SHP77 treated with DMSO at 0.1 percent for 48 hours (cell line): Measurements from ENCODE around the gene NLGN2.

Experiments
- DNase-seq: peaks from one replicate; lab custom pipeline; 2025; lab: John Stamatoyannopoulos, UW

NLGN2 gene

GRCh38 chr17:7392696-7393612, 14.7 kb upstream of the NLGN2 start:
- no peak for DNase-seq

- no peak for DNase-seq
Measured at GRCh38 chr17:7393613-7394451, 13.8 kb upstream of the NLGN2 start.

- peak; percentile 80 for DNase-seq
Measured at GRCh38 chr17:7394452-7395191, 13.0 kb upstream of the NLGN2 start, which contains the start of gene PLSCR3. Gene PLSCR3, minus strand, starts transcription at chr17:7394525. Its CDS starts 415 bp downstream, at chr17:7394110.

DNA sequence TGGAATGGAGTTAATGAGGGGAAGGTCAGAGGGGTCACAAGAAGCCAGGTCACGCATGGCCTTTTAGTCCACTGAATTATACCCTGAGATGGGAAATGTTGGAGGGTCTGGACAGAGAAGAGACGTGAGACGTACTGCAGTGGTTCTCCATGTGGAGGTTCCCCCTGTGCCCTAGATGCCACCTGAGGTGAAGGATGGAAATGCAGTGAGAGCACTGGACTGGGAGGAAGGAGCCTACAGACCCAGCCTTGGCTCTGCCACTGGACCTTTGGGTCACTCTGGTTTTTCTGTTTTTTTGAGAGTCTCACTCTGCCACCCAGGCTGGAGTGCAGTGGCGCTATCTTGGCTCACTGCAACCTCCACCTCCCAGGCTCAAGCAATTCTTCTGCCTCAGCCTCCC, 11.5 kb upstream of the NLGN2 start:
- DNase-seq, result no peak

DNA sequence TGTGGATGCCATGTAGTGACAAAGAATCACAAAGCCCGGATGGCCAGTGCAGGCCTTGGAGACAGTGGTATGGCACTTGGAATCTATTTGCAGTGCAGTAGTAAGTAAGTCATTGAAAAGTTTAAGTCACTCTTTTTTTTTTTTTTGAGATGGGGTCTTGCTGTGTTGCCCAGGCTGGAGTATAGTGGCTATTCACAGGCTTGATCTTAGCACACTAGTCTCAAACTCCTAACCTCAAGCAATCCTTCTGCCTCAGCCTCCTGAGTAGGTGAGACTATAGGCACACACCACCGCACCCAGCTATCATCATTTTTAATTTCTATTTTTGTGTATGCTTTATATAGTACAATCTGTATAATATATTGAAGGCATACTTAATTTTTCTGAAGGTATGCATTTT, 9.0 kb upstream of the NLGN2 start:
- DNase-seq, result no peak

GRCh38 chr17:7403043-7403726, 4.5 kb upstream of the NLGN2 start:
- no peak for DNase-seq

DNA sequence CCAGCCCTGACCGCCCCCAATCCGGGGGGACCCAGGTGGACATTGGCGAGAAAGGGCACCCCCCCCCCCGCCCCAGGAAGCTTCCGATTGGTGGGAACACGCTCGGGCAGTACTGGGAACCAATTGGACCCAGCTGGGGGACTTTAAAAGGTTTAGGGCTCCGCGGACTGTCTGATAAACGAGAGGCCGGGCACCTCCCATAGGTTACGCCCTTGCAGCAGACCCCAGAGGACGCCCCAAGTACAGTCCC, 4.0 kb upstream of the NLGN2 start:
- peak; percentile 70 for DNase-seq

- peak; percentile 100 for DNase-seq
Measured at GRCh38 chr17:7403977-7404736, 3.5 kb upstream of the NLGN2 start, which contains the start of gene TMEM256. Gene TMEM256, minus strand, starts transcription at chr17:7404097. Its CDS starts 13 bp downstream, at chr17:7404084.

- DNase-seq, result no peak
Measured at GRCh38 chr17:7404737-7405349, 2.8 kb upstream of the NLGN2 start.

DNA sequence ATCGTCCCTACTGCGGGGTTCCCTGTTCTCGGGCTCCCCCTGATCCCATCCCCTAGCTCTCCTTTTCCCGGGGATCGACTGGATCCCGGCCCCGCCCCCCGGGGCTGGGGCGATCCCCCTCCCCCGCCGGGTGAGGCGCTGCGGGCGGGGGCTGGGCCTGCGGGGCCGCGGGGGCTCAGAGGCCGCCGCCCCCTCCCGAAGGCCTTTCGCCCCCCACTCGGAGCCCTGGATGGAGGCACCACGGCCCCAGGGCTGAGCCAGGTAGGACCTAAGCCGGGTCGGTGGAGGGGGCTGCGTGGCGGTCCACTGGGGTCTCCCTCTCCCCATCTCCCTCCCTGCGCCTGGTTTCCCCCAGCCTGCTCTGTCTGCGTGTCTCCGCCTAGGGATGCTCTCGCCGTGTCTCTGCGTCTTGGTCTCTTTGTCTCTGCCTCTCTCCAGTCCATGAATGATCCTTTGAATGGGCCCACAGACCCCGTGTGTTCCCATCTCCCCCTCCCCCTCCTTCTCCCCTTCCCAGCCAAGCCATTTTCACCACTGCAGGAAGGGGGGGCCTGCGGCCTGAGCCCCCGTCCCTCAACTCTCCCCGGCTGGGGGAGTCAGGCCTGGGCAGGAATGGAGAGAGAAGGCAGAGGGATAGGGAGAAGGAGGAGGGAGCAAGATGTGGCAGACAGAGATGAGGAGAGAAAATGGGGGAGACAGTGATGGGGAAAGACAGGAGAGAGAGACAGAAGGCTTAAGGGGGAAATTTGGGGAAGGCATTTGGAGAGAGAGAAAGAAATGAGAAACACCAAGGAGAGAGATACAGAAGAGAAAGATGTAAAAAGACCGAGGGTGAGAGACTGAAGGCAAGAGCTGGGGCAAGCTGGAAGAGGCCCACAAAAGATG, 2.1 kb upstream of the NLGN2 start:
- DNase-seq, result no peak

- no peak for DNase-seq
Measured at GRCh38 chr17:7406235-7406825, 1.3 kb upstream of the NLGN2 start.

- DNase-seq, result no peak
Measured at GRCh38 chr17:7407082-7407481, 563 bp upstream of the NLGN2 start.

- no peak for DNase-seq
Measured at GRCh38 chr17:7408252-7408727, 645 bp downstream of the NLGN2 start.

- no peak for DNase-seq
Measured at GRCh38 chr17:7408863-7409262, 1.2 kb downstream of the NLGN2 start.

GRCh38 chr17:7409716-7410115, 2.1 kb downstream of the NLGN2 start:
- no peak for DNase-seq

DNA sequence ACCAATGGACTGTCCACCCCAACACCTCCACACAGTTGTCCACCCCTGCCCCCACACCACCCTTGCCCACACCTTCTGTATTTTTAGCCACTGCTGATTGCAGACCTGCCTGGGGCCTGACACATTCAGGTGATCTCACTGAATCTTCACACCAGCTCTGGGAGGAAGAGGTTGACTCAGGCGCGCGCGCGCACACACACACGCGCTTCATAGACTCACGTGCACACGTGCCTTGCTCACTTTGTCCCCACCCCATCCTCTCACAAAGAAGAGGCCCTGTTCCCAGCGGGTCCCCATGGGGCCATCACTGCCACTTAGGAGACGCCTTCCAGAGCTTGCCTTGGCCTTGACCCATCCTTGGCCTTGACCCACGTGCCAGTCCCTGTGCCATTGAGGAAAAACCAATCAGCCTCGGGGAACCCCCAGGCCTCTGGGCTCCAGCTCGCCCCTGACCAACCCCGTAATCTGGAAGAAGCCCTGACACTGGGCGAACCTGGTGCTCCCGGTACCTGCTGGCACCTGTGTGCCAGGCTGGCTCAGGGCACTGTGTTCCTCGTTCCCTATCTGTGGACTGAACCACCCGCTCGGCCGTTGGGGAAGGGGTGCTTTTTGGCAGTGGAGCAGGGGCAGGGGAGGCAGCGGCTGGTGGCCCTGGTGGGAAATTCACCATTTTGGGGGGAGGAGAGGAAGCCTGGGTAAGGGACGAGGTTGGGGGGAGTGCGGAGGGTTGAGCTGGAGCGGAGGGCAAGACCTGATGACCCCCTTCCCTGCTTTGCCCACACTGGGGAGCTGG, 3.2 kb downstream of the NLGN2 start:
- DNase-seq, result no peak

GRCh38 chr17:7411427-7411750, 3.7 kb downstream of the NLGN2 start:
- no peak for DNase-seq

DNA sequence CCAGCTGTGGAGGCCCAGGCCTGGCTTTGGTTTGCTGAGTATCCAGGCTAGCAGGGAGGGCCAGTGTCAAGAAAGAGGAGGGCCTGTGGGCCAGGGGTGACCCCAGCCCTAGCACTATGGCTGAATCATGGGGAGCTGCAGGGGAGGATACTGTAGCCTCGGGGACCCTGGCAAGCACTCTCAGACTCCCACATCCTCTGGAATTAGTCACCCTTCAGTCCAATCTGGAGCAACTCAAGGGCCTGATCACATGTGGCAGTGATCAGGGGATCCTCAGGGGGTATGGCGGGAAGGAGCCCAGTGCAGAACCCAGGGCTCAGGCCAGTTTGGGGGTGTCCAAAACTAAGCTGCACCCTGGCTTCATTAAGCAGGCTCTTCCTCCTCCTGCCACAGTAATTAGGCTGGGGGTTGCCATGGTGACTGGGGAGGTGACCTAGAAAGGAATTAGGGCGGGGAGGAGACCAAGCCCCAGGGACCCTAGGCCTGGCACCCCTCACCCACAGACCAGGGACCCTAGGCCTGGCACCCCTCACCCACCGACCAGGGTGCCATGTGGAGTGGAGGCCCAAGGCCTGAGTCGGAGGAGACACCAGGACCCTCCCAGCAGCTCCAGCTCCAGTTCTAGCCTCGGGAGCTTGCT, 5.8 kb downstream of the NLGN2 start:
- DNase-seq, result no peak
